ENCODE measurements around the gene FCGR2B.
"Not testable (repeated sequence)": the region's sequence is repeated elsewhere in the genome, so short reads cannot be mapped to it uniquely, and the experiment has no call there.

FCGR2B gene

DNA sequence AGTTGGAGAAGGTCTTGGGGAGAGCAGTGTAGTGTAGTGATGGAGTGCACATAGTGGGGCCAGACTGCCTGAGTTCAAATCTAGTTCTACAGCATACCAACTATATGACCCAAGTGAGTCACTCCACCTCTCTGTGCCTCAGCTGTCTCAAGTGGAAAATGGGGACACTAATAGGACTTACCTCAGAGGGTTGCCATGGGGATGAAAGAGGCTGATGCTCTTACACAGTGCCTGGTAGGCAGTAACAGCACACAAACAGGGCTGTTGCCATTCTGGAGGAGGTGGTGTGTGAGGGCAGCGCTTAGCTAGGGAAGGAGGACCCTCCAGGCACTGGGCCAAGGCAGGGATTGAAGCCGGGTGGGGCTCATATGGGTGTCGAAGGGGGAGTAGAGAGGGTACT lies 11.5 kb downstream of the FCGR2B start:
- not testable (repeated sequence) for H3K4ac ChIP-seq (ENCODE audit: low read length); H3K9ac ChIP-seq (ENCODE audit: low read depth, low read length, poor library complexity); H4K8ac ChIP-seq (ENCODE audit: low read depth, low read length); H2AFZ ChIP-seq (ENCODE audit: low read length); H2AK5ac ChIP-seq (ENCODE audit: low read depth, low read length); H4K91ac ChIP-seq (ENCODE audit: low read depth, low read length, poor library complexity); H3K9me3 ChIP-seq (replicated peaks in 1 of 2; ENCODE audit: control insufficient read depth in 2 of 2, insufficient read depth in 1 of 2, low read depth in 1 of 2, low read length in 2 of 2); H3K14ac ChIP-seq (ENCODE audit: low read length); H3K4me2 ChIP-seq (ENCODE audit: insufficient read depth, low read length, poor library complexity, severe bottlenecking); H3K79me1 ChIP-seq (ENCODE audit: low read depth, low read length); H3K27ac ChIP-seq (replicated peaks; ENCODE audit: low read length); H2BK15ac ChIP-seq (ENCODE audit: low read length); H3K4me3 ChIP-seq (ENCODE audit: low read length in 2 of 2); H3K23ac ChIP-seq (ENCODE audit: low read depth, low read length, poor library complexity); DNase-seq (ENCODE audit: low spot score); H2BK12ac ChIP-seq (ENCODE audit: low read length); H2BK120ac ChIP-seq (ENCODE audit: low read depth, low read length); H2BK5ac ChIP-seq (ENCODE audit: low read length); H3K18ac ChIP-seq (ENCODE audit: low read length); H3K4me1 ChIP-seq (ENCODE audit: control insufficient read depth in 2 of 2, insufficient read depth in 1 of 2, low read depth in 1 of 2, low read length in 2 of 2); H3K36me3 ChIP-seq (replicated peaks in 1 of 2; ENCODE audit: control insufficient read depth in 2 of 2, insufficient read depth in 2 of 2, low read length in 2 of 2)
- H3K27me3 ChIP-seq (ENCODE audit: control insufficient read depth in 3 of 3, insufficient read depth in 3 of 3, low read depth in 1 of 3, low read length in 3 of 3): peaks cover 0 to 21% (median 0%) of the 10 kb centered on the region in 3 experiments
- no CpG with 5 or more reads among the region's 3 CpGs for WGBS, 2 donors (ENCODE audit: extremely low coverage in 2 of 2, insufficient read length in 2 of 2, insufficient replicate concordance in 1 of 2)

- H3K9ac ChIP-seq (ENCODE audit: low read depth, low read length, poor library complexity); H3K79me1 ChIP-seq (ENCODE audit: low read depth, low read length); H2BK12ac ChIP-seq (ENCODE audit: low read length); H2BK5ac ChIP-seq (ENCODE audit: low read length); DNase-seq (ENCODE audit: low spot score); H2BK15ac ChIP-seq (ENCODE audit: low read length); H3K36me3 ChIP-seq (replicated peaks in 1 of 2; ENCODE audit: control insufficient read depth in 2 of 2, insufficient read depth in 2 of 2, low read length in 2 of 2); H3K9me3 ChIP-seq (replicated peaks in 1 of 2; ENCODE audit: control insufficient read depth in 2 of 2, insufficient read depth in 1 of 2, low read depth in 1 of 2, low read length in 2 of 2); H3K4me3 ChIP-seq (ENCODE audit: low read length in 2 of 2); H3K18ac ChIP-seq (ENCODE audit: low read length); H4K8ac ChIP-seq (ENCODE audit: low read depth, low read length); H3K4ac ChIP-seq (ENCODE audit: low read length); H2AK5ac ChIP-seq (ENCODE audit: low read depth, low read length); H4K91ac ChIP-seq (ENCODE audit: low read depth, low read length, poor library complexity); H3K23ac ChIP-seq (ENCODE audit: low read depth, low read length, poor library complexity); H3K4me2 ChIP-seq (ENCODE audit: insufficient read depth, low read length, poor library complexity, severe bottlenecking); H3K14ac ChIP-seq (ENCODE audit: low read length); H2AFZ ChIP-seq (ENCODE audit: low read length); H3K27ac ChIP-seq (replicated peaks; ENCODE audit: low read length); H3K4me1 ChIP-seq (ENCODE audit: control insufficient read depth in 2 of 2, insufficient read depth in 1 of 2, low read depth in 1 of 2, low read length in 2 of 2); H2BK120ac ChIP-seq (ENCODE audit: low read depth, low read length): not testable (repeated sequence)
- WGBS, 2 donors (ENCODE audit: extremely low coverage in 2 of 2, insufficient read length in 2 of 2, insufficient replicate concordance in 1 of 2): no CpG with 5 or more reads among the region's 3 CpGs
- peaks cover 0 to 21% (median 0%) of the 10 kb centered on the region in 3 experiments for H3K27me3 ChIP-seq (ENCODE audit: control insufficient read depth in 3 of 3, insufficient read depth in 3 of 3, low read depth in 1 of 3, low read length in 3 of 3)
Observed at GRCh38 chr1:161674908-161675307, 12.0 kb downstream of the FCGR2B start.

- Histone ChIP-seq H2AFZ (ENCODE audit: low read length) (no peak overlapping the region), H3K79me1 (ENCODE audit: low read depth, low read length) (no peaks in the 10 kb centered on the region), H3K27me3 (ENCODE audit: control insufficient read depth in 3 of 3, insufficient read depth in 3 of 3, low read depth in 1 of 3, low read length in 3 of 3) (peaks cover 0 to 21% (median 0%) of the 10 kb centered on the region in 3 experiments), H3K23ac (ENCODE audit: low read depth, low read length, poor library complexity) (no peak overlapping the region), H3K9me3 (replicated peaks in 1 of 2; ENCODE audit: control insufficient read depth in 2 of 2, insufficient read depth in 1 of 2, low read depth in 1 of 2, low read length in 2 of 2) (no peaks in the 10 kb centered on the region), H3K4ac (ENCODE audit: low read length) (no peak overlapping the region), H3K36me3 (replicated peaks in 1 of 2; ENCODE audit: control insufficient read depth in 2 of 2, insufficient read depth in 2 of 2, low read length in 2 of 2) (no peaks in the 10 kb centered on the region), H2BK12ac (ENCODE audit: low read length) (no peak overlapping the region), H3K4me3 (ENCODE audit: low read length in 2 of 2) (no peak overlapping the region), H2BK15ac (ENCODE audit: low read length) (no peak overlapping the region), H3K9ac (ENCODE audit: low read depth, low read length, poor library complexity) (no peak overlapping the region), H3K18ac (ENCODE audit: low read length) (no peak overlapping the region), H2BK5ac (ENCODE audit: low read length) (no peak overlapping the region), H4K91ac (ENCODE audit: low read depth, low read length, poor library complexity) (no peak overlapping the region), H3K4me2 (ENCODE audit: insufficient read depth, low read length, poor library complexity, severe bottlenecking) (no peak overlapping the region), H3K4me1 (ENCODE audit: control insufficient read depth in 2 of 2, insufficient read depth in 1 of 2, low read depth in 1 of 2, low read length in 2 of 2) (peaks cover 0 to 2% of the 10 kb centered on the region in 2 donors), H2AK5ac (ENCODE audit: low read depth, low read length) (no peak overlapping the region), H2BK120ac (ENCODE audit: low read depth, low read length) (no peak overlapping the region), H3K27ac (replicated peaks; ENCODE audit: low read length) (no peak overlapping the region), H3K14ac (ENCODE audit: low read length) (no peak overlapping the region), H4K8ac (ENCODE audit: low read depth, low read length) (no peak overlapping the region)
- WGBS, 2 donors (ENCODE audit: extremely low coverage in 2 of 2, insufficient read length in 2 of 2, insufficient replicate concordance in 1 of 2): no CpG with 5 or more reads among the region's 2 CpGs
- no peak for DNase-seq (ENCODE audit: low spot score)
Observed at GRCh38 chr1:161676441-161676840, 13.5 kb downstream of the FCGR2B start.

- WGBS, 2 donors (ENCODE audit: extremely low coverage in 2 of 2, insufficient read length in 2 of 2, insufficient replicate concordance in 1 of 2): no CpG with 5 or more reads among the region's 5 CpGs
- no peak overlapping the region for H3K23ac ChIP-seq (ENCODE audit: low read depth, low read length, poor library complexity)
- no peak overlapping the region for H3K27ac ChIP-seq (replicated peaks; ENCODE audit: low read length)
- no peak overlapping the region for H3K9ac ChIP-seq (ENCODE audit: low read depth, low read length, poor library complexity)
- no peak overlapping the region for H3K4me2 ChIP-seq (ENCODE audit: insufficient read depth, low read length, poor library complexity, severe bottlenecking)
- no peak overlapping the region for H2AK5ac ChIP-seq (ENCODE audit: low read depth, low read length)
- H2BK5ac ChIP-seq (ENCODE audit: low read length): no peak overlapping the region
- H3K27me3 ChIP-seq (ENCODE audit: control insufficient read depth in 3 of 3, insufficient read depth in 3 of 3, low read depth in 1 of 3, low read length in 3 of 3): peaks cover 0 to 21% (median 0%) of the 10 kb centered on the region in 3 experiments
- H3K9me3 ChIP-seq (replicated peaks in 1 of 2; ENCODE audit: control insufficient read depth in 2 of 2, insufficient read depth in 1 of 2, low read depth in 1 of 2, low read length in 2 of 2): no peaks in the 10 kb centered on the region
- no peak overlapping the region for H4K8ac ChIP-seq (ENCODE audit: low read depth, low read length)
- no peaks in the 10 kb centered on the region for H3K36me3 ChIP-seq (replicated peaks in 1 of 2; ENCODE audit: control insufficient read depth in 2 of 2, insufficient read depth in 2 of 2, low read length in 2 of 2)
- no peak for DNase-seq (ENCODE audit: low spot score)
- H3K4me1 ChIP-seq (ENCODE audit: control insufficient read depth in 2 of 2, insufficient read depth in 1 of 2, low read depth in 1 of 2, low read length in 2 of 2): peaks cover 0 to 2% of the 10 kb centered on the region in 2 donors
- no peak overlapping the region for H2BK120ac ChIP-seq (ENCODE audit: low read depth, low read length)
- H3K18ac ChIP-seq (ENCODE audit: low read length): no peak overlapping the region
- no peak overlapping the region for H3K4ac ChIP-seq (ENCODE audit: low read length)
- H4K91ac ChIP-seq (ENCODE audit: low read depth, low read length, poor library complexity): no peak overlapping the region
- H2BK15ac ChIP-seq (ENCODE audit: low read length): no peak overlapping the region
- no peak overlapping the region for H2BK12ac ChIP-seq (ENCODE audit: low read length)
- H3K4me3 ChIP-seq (ENCODE audit: low read length in 2 of 2): no peak overlapping the region
- no peaks in the 10 kb centered on the region for H3K79me1 ChIP-seq (ENCODE audit: low read depth, low read length)
- no peak overlapping the region for H3K14ac ChIP-seq (ENCODE audit: low read length)
- no peak overlapping the region for H2AFZ ChIP-seq (ENCODE audit: low read length)
Observed at GRCh38 chr1:161676958-161677689, 14.2 kb downstream of the FCGR2B start.

All from neuronal stem cell (in vitro differentiated cells).